WERI-Rb-1 (cell line): ENCODE results near the gene C1orf56.
A peak's percentile ranks its signal among the peaks of the same experiment; 100 is the strongest.

Source experiments
- DNase-seq: peaks from one replicate; pipeline ENCODE4 v3.0.0-alpha.2; 2020
- H3K27ac ChIP-seq: fragments of 250-450 bp; sonication (Bioruptor Pico); 2 replicates; pipeline ENCODE4 v1.5.1; 2020; ENCODE audit warnings: mild to moderate bottlenecking, moderate library complexity
- H3K27me3 ChIP-seq: fragments of 250-450 bp; sonication (Bioruptor Pico); 2 replicates; pipeline ENCODE4 v1.5.1; 2021; ENCODE audit warnings: mild to moderate bottlenecking, low read depth, moderate library complexity; ENCODE audit not compliant: insufficient read depth, severe bottlenecking
- H3K36me3 ChIP-seq: fragments of 250-450 bp; sonication (Bioruptor Pico); 2 replicates; pipeline ENCODE4 v1.5.1; 2020; ENCODE audit warnings: mild to moderate bottlenecking, moderate library complexity
- H3K4me3 ChIP-seq: 2 replicates; pipeline ENCODE4 v1.5.1; 2011; ENCODE audit warnings: low read depth, mild to moderate bottlenecking, control low read depth, low read length
- H3K9me3 ChIP-seq: fragments of 250-450 bp; sonication (Bioruptor Pico); 2 replicates; pipeline ENCODE4 v1.5.1; 2021; ENCODE audit warnings: mild to moderate bottlenecking, moderate library complexity; ENCODE audit not compliant: severe bottlenecking
- CTCF ChIP-seq: IDR thresholded peaks from 2 replicates; pipeline ENCODE4 v1.5.1; 2011; ENCODE audit warnings: low read depth, mild to moderate bottlenecking, control low read depth, inconsistent platforms, low read length

The C1orf56 gene

GRCh38 chr1:151047591-151047924, at the start of gene C1orf56:
Gene C1orf56 (plus strand): TSS chr1:151047751. CDS start chr1:151047848, 97 bp downstream.
- H3K27me3 ChIP-seq = no peaks in the 10 kb centered on the region
- H3K36me3 ChIP-seq = peaks cover 25% of the 10 kb centered on the region
- H3K9me3 ChIP-seq = no peaks in the 10 kb centered on the region
- no peak for TF ChIP-seq CTCF
- peak; percentile 97 for DNase-seq
- H3K4me3 ChIP-seq = peak within 1 kb of the TSS; percentile 52
- H3K27ac ChIP-seq = peak within 1 kb of the TSS; percentile 87

- peaks cover 44% of the 10 kb centered on the region for H3K36me3 ChIP-seq
- no peak overlapping the region for H3K4me3 ChIP-seq
- H3K9me3 ChIP-seq = no peaks in the 10 kb centered on the region
- TF ChIP-seq CTCF = no peak
- H3K27me3 ChIP-seq = no peaks in the 10 kb centered on the region
- no peak for DNase-seq
- H3K27ac ChIP-seq = no peak overlapping the region
These were observed 49.6 kb upstream of the C1orf56 start for GRCh38 chr1:150997949-150998348.

- no peak for DNase-seq
- no peaks in the 10 kb centered on the region for H3K9me3 ChIP-seq
These were observed 48.4 kb upstream of the C1orf56 start for GRCh38 chr1:150999051-150999674.

GRCh38 chr1:150999926-151000325, 47.6 kb upstream of the C1orf56 start:
- Histone ChIP-seq H3K27ac (no peak overlapping the region), H3K27me3 (no peaks in the 10 kb centered on the region), H3K4me3 (no peak overlapping the region), H3K9me3 (no peaks in the 10 kb centered on the region), H3K36me3 (peaks cover 44% of the 10 kb centered on the region)
- TF ChIP-seq CTCF = no peak
- no peak for DNase-seq

More at GRCh38 chr1:150999051-150999674, 48.4 kb upstream of the C1orf56 start:
- H3K27me3 ChIP-seq = no peaks in the 10 kb centered on the region
- H3K4me3 ChIP-seq = no peak overlapping the region
- H3K27ac ChIP-seq = no peak overlapping the region
- peaks cover 44% of the 10 kb centered on the region for H3K36me3 ChIP-seq
- no peak for TF ChIP-seq CTCF

GRCh38 chr1:151000408-151000807, 47.1 kb upstream of the C1orf56 start:
- no peaks in the 10 kb centered on the region for H3K9me3 ChIP-seq
- peaks cover 44% of the 10 kb centered on the region for H3K36me3 ChIP-seq
- DNase-seq = no peak
- H3K27me3 ChIP-seq = no peaks in the 10 kb centered on the region
- no peak overlapping the region for H3K27ac ChIP-seq
- no peak for TF ChIP-seq CTCF
- H3K4me3 ChIP-seq = no peak overlapping the region

GRCh38 chr1:151001602-151002001, 45.9 kb upstream of the C1orf56 start:
- DNase-seq = no peak
- H3K27me3 ChIP-seq = no peaks in the 10 kb centered on the region
- H3K9me3 ChIP-seq = no peaks in the 10 kb centered on the region
- peaks cover 42% of the 10 kb centered on the region for H3K36me3 ChIP-seq
- H3K27ac ChIP-seq = no peak overlapping the region
- TF ChIP-seq CTCF = no peak
- no peak overlapping the region for H3K4me3 ChIP-seq
